HG02973 (cell line): ENCODE results near the gene HNRNPA1.

Experiments
- ATAC-seq: cut with Tn5 transposase; IDR thresholded peaks from one replicate; pipeline ENCODE4 v1.9.1; 2021; ENCODE audit warnings: moderate library complexity; ENCODE audit not compliant: unreplicated experiment

Gene HNRNPA1

DNA sequence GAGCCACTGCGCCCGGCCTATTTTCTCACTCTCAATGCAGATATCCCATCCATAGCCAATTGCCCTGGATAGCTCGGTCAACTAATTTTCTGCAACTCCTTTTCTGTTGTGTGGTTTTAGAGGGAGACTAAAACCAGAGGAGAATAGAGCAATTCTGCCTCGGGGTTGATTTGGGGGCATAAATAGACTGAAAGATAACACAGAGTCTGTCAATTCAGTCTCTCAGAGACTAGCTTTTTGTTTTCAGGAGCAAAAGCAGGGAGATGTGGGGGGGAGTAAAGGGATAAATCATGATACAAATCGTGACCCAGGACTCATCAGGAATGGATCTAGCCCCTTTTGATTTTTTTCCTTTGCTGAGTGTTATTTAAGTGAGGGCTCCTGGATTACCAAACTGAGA, 50.9 kb downstream of the HNRNPA1 start:
- no peak for ATAC-seq

DNA sequence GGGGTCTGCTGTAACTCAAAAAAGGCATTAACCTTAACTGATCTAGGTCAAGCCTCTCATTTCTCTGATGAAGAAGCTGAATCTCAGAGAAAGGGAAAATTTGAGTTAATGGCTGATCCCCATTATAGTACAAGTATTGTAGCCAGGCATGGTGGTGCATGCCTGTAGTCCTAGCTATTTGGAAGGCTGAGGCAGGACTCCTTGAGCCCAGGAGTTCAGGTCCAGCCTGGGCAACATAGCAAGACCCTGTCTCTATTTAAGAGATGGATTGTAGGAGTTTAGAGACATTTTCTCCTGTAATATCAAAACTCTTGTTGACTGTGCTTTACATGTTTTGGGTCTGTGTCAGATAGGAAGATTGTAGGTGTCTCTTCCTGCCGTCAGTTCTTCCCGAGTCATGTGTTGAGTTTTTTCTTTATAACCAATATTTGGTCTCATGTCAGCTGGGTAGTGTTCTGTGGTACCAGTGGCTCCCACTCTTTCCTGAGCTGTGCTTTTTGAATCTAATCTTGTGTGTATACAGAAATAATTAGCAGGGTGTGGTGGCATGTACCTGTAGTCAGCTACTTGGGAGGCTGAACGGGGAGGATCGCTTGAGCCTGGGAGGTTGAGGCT, 53.0 kb downstream of the HNRNPA1 start:
- ATAC-seq = no peak
